HepG2 (cell line): ENCODE measurements around the gene TRIM27. TPM values are rescaled to one million over a fixed set of nuclear protein-coding genes. Genes with fewer than 3 reads are reported as not detected.
A peak's percentile ranks its signal among the peaks of the same experiment; 100 is the strongest.

Experiments
- ATF7-NPFF ChIP-seq: sonication (generic); formaldehyde crosslinking; IDR thresholded peaks from 2 replicates; pipeline ENCODE4 v1.8.1; 2023; ENCODE audit warnings: mild to moderate bottlenecking, low read depth, missing genetic modification reagents, moderate library complexity
- BORCS8-MEF2B ChIP-seq: sonication (generic); formaldehyde crosslinking; IDR thresholded peaks from 2 replicates; pipeline ENCODE4 v1.8.0; 2022; ENCODE audit warnings: mild to moderate bottlenecking, missing genetic modification reagents
- CBX5 ChIP-seq: sonication (generic); formaldehyde crosslinking; IDR thresholded peaks from 2 replicates; pipeline ENCODE4 v1.4.0; 2020; ENCODE audit warnings: missing genetic modification reagents, borderline replicate concordance
- CEBPG ChIP-seq: IDR thresholded peaks from 2 replicates; pipeline ENCODE4 v1.6.1; 2016
- CHD4 ChIP-seq: fragments of 200-600 bp; sonication (generic); IDR thresholded peaks from 2 replicates; pipeline ENCODE4 v1.7.0; 2017; ENCODE audit warnings: mild to moderate bottlenecking, low read length, borderline replicate concordance
- DNMT3B ChIP-seq: conservative IDR thresholded peaks from 2 replicates; pipeline ENCODE4 v1.6.1; 2016; ENCODE audit warnings: missing biosample characterization, control low read depth
- EHMT2 ChIP-seq: fragments of 200-600 bp; sonication (generic); IDR thresholded peaks from 2 replicates; pipeline ENCODE4 v1.7.0; 2017; ENCODE audit warnings: antibody characterized with exemption, low read depth, low read length, borderline replicate concordance
- FOXK1 ChIP-seq: sonication (generic); formaldehyde crosslinking; IDR thresholded peaks from 2 replicates; pipeline ENCODE4 v1.4.0; 2020; ENCODE audit warnings: low read depth, missing genetic modification reagents, borderline replicate concordance
- GATAD2A ChIP-seq: IDR thresholded peaks from 2 replicates; pipeline ENCODE4 v1.6.1; 2016
- KAT8 ChIP-seq: IDR thresholded peaks from 2 replicates; pipeline ENCODE4 v1.6.1; 2016; ENCODE audit warnings: missing genetic modification reagents, missing compliant biosample characterization
- MLLT10 ChIP-seq: sonication (generic); formaldehyde crosslinking; IDR thresholded peaks from 2 replicates; pipeline ENCODE4 v1.4.0; 2020; ENCODE audit warnings: missing genetic modification reagents
- NBN ChIP-seq: fragments of 450-650 bp; conservative IDR thresholded peaks from 2 replicates; pipeline ENCODE4 v1.6.1; 2017
- NKX3-1 ChIP-seq: sonication (generic); formaldehyde crosslinking; IDR thresholded peaks from 2 replicates; pipeline ENCODE4 v1.5.0; 2020; ENCODE audit warnings: missing genetic modification reagents
- PHB2 ChIP-seq: fragments of 450-650 bp; IDR thresholded peaks from 2 replicates; pipeline ENCODE4 v1.6.1; 2018; ENCODE audit not compliant: partially characterized antibody
- PTBP1 ChIP-seq: fragments of 200-400 bp; formaldehyde crosslinking; IDR thresholded peaks from 2 replicates; pipeline ENCODE4 v1.6.1; 2018; ENCODE audit warnings: low read length, low read depth; ENCODE audit not compliant: poor library complexity, severe bottlenecking
- RXRB ChIP-seq: IDR thresholded peaks from 2 replicates; pipeline ENCODE4 v1.6.1; 2016; ENCODE audit warnings: borderline replicate concordance, missing genetic modification reagents, missing compliant biosample characterization
- SP4 ChIP-seq: sonication (generic); formaldehyde crosslinking; IDR thresholded peaks from 2 replicates; pipeline ENCODE4 v1.8.1; 2023; ENCODE audit warnings: mild to moderate bottlenecking, missing genetic modification reagents
- U2AF2 ChIP-seq: fragments of 200-400 bp; formaldehyde crosslinking; IDR thresholded peaks from 2 replicates; pipeline ENCODE4 v1.6.1; 2017; ENCODE audit warnings: low read depth, mild to moderate bottlenecking, low read length
- WIZ ChIP-seq: sonication (generic); formaldehyde crosslinking; IDR thresholded peaks from 2 replicates; pipeline ENCODE4 v1.5.1; 2020; ENCODE audit warnings: mild to moderate bottlenecking, missing genetic modification reagents
- XRCC5 ChIP-seq: fragments of 200-400 bp; formaldehyde crosslinking; optimal IDR thresholded peaks from 2 replicates; pipeline ENCODE3; 2017; ENCODE audit warnings: mild to moderate bottlenecking, low read length
- ZBTB21 ChIP-seq: sonication (generic); formaldehyde crosslinking; IDR thresholded peaks from 2 replicates; pipeline ENCODE4 v1.4.0; 2020; ENCODE audit warnings: missing genetic modification reagents
- ZBTB26 ChIP-seq: IDR thresholded peaks from 2 replicates; pipeline ENCODE4 v1.6.1; 2016; ENCODE audit warnings: missing compliant biosample characterization, missing genetic modification reagents, borderline replicate concordance
- ZNF12 ChIP-seq: sonication (generic); formaldehyde crosslinking; IDR thresholded peaks from 2 replicates; pipeline ENCODE4 v1.5.0; 2020; ENCODE audit warnings: missing genetic modification reagents
- ZNF3 ChIP-seq: IDR thresholded peaks from 2 replicates; pipeline ENCODE4 v1.7.0; 2017; ENCODE audit warnings: inconsistent platforms
- ZNF33A ChIP-seq: sonication (generic); formaldehyde crosslinking; IDR thresholded peaks from 2 replicates; pipeline ENCODE4 v1.5.1; 2020; ENCODE audit warnings: missing genetic modification reagents, mild to moderate bottlenecking, moderate library complexity, borderline replicate concordance
- ZNF432 ChIP-seq: sonication (generic); formaldehyde crosslinking; IDR thresholded peaks from 2 replicates; pipeline ENCODE4 v1.5.0; 2020; ENCODE audit warnings: missing genetic modification reagents, mild to moderate bottlenecking, borderline replicate concordance
- ZNF510 ChIP-seq: sonication (generic); formaldehyde crosslinking; IDR thresholded peaks from 2 replicates; pipeline ENCODE4 v1.4.0; 2020; ENCODE audit warnings: low read depth, mild to moderate bottlenecking, missing genetic modification reagents
- ZNF567 ChIP-seq: sonication (generic); formaldehyde crosslinking; IDR thresholded peaks from 2 replicates; pipeline ENCODE4 v1.8.1; 2023; ENCODE audit warnings: mild to moderate bottlenecking, missing genetic modification reagents, borderline replicate concordance
- ZNF816 ChIP-seq: sonication (generic); formaldehyde crosslinking; IDR thresholded peaks from 2 replicates; pipeline ENCODE4 v1.8.0; 2022; ENCODE audit warnings: missing genetic modification reagents, mild to moderate bottlenecking, borderline replicate concordance
- ZNF839 ChIP-seq: sonication (generic); formaldehyde crosslinking; IDR thresholded peaks from 2 replicates; pipeline ENCODE4 v1.4.0; 2020; ENCODE audit warnings: missing genetic modification reagents, mild to moderate bottlenecking, borderline replicate concordance
- polyA plus RNA-seq, 8 experiments: library from polyadenylated mRNA; depleted of rRNA in 3 of 8; stranded (reverse) in 7 of 8; unstranded in 1 of 8; fragments of >200 nt; fragmentation: Illumina TruSeq in 4 of 8; extraction: Trizol in 4 of 8; gene quantifications; 2 replicates each; pipeline versions ENCODE4 v1.2.1 to v1.2.3, GENCODE V29; 2011 to 2016; ENCODE audit warnings: low read depth in 4 of 8, missing spikeins in 1 of 8, mixed read lengths in 1 of 8; ENCODE audit not compliant: insufficient read depth in 1 of 8
- total RNA-seq, 5 experiments: library from RNA; depleted of rRNA; stranded (reverse); fragments of >200 nt; fragmentation: Illumina TruSeq; extraction: Trizol; gene quantifications; 2 replicates each; pipeline ENCODE4 v1.2.3, GENCODE V29; 2016; ENCODE audit warnings: low read depth in 1 of 5
- TF ChIP-seq, protein P1 (sequence below): sonication (generic); formaldehyde crosslinking; IDR thresholded peaks from 2 replicates; pipeline ENCODE4 v1.4.0; 2020; ENCODE audit warnings: missing genetic modification reagents
- TF ChIP-seq, protein P2 (sequence below): IDR thresholded peaks from 2 replicates; pipeline ENCODE4 v1.6.1; 2016; ENCODE audit warnings: mild to moderate bottlenecking, missing biosample characterization, missing genetic modification reagents

TRIM27 gene
- total and polyA plus RNA-seq, 2 of the 13 experiments (the other 11 are each of a cell fraction or from before 2014, with no cell fraction given): 88.6 to 112 TPM

DNA sequence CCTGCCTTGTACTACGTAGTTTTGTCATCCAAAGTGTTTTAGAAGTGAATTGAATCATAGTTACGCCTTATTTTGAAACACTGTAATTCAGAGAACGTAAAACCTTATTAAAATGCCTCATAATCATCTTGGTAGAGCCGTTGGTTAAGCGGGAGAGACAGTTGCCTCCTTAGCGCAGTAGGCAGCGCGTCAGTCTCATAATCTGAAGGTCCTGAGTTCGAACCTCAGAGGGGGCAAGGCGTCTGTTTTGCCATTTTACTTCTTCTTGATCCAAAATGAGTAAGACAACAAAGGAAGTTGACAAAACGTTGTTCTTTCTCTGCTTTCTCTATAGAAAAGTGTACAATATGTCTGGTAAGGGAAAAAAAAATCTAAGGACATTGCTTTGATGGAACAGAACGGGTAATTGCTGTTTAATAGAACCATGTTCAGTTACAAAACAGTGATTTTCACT lies 20.7 kb upstream of the TRIM27 start (continued):
- TF ChIP-seq, protein P1, sequence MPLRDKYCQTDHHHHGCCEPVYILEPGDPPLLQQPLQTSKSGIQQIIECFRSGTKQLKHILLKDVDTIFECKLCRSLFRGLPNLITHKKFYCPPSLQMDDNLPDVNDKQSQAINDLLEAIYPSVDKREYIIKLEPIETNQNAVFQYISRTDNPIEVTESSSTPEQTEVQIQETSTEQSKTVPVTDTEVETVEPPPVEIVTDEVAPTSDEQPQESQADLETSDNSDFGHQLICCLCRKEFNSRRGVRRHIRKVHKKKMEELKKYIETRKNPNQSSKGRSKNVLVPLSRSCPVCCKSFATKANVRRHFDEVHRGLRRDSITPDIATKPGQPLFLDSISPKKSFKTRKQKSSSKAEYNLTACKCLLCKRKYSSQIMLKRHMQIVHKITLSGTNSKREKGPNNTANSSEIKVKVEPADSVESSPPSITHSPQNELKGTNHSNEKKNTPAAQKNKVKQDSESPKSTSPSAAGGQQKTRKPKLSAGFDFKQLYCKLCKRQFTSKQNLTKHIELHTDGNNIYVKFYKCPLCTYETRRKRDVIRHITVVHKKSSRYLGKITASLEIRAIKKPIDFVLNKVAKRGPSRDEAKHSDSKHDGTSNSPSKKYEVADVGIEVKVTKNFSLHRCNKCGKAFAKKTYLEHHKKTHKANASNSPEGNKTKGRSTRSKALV (CRISPR knock-in tag): no peak
- TF ChIP-seq BORCS8-MEF2B (CRISPR knock-in tag) (no peak), PTBP1 (no peak), CBX5 (CRISPR knock-in tag) (peak; percentile 83; the same call in 1 of the 2 replicates), CEBPG (CRISPR knock-in tag) (peak; percentile 68), DNMT3B (0 out of 2 replicates have a peak, but pooled peaks have one; percentile 73), ZNF510 (CRISPR knock-in tag) (no peak; the same call in 1 of the 2 replicates), ZNF12 (CRISPR knock-in tag) (peak; percentile 67; the same call in 1 of the 2 replicates), GATAD2A (CRISPR knock-in tag) (peak; percentile 79), ZBTB26 (CRISPR knock-in tag) (peak; percentile 71; the same call in 1 of the 2 replicates), ATF7-NPFF (CRISPR knock-in tag) (no peak), ZNF816 (no peak), NBN (no peak), ZNF432 (CRISPR knock-in tag) (no peak), ZBTB21 (CRISPR knock-in tag) (peak; percentile 59; the same call in 1 of the 2 replicates), RXRB (CRISPR knock-in tag) (peak; percentile 72), ZNF567 (CRISPR knock-in tag) (no peak), MLLT10 (CRISPR knock-in tag) (no peak), CHD4 (peak; percentile 82; the same call in 1 of the 2 replicates), KAT8 (peak; percentile 85), ZNF3 (CRISPR knock-in tag) (peak; percentile 81), NKX3-1 (peak; percentile 46; the same call in 1 of the 2 replicates), WIZ (CRISPR knock-in tag) (no peak), ZNF33A (peak; percentile 88; the same call in 1 of the 2 replicates), PHB2 (no peak), XRCC5 (no peak), U2AF2 (no peak), EHMT2 (peak; percentile 68; the same call in 1 of the 2 replicates), SP4 (no peak), ZNF839 (CRISPR knock-in tag) (no peak), FOXK1 (CRISPR knock-in tag) (peak; percentile 68; the same call in 1 of the 2 replicates)
- TF ChIP-seq, protein P2, sequence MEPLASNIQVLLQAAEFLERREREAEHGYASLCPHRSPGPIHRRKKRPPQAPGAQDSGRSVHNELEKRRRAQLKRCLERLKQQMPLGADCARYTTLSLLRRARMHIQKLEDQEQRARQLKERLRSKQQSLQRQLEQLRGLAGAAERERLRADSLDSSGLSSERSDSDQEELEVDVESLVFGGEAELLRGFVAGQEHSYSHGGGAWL (CRISPR knock-in tag): no peak
